HepG2 (cell line): Measurements from ENCODE around the gene ALKBH4. TPM values are rescaled to one million over a fixed set of nuclear protein-coding genes. Genes with fewer than 3 reads are reported as not detected.

Experiments
- ADNP ChIP-seq: sonication (generic); formaldehyde crosslinking; IDR thresholded peaks from 2 replicates; pipeline ENCODE4 v1.4.0; 2020; ENCODE audit warnings: missing genetic modification reagents
- AHR ChIP-seq: IDR thresholded peaks from 2 replicates; pipeline ENCODE4 v1.6.1; 2018; ENCODE audit warnings: missing genetic modification reagents, missing compliant biosample characterization
- BHLHE40 ChIP-seq: IDR thresholded peaks from 2 replicates; pipeline ENCODE4 v1.6.1; 2011; ENCODE audit warnings: low read length, improper control_type of control experiment
- CBFB ChIP-seq: sonication (generic); formaldehyde crosslinking; IDR thresholded peaks from 2 replicates; pipeline ENCODE4 v1.4.0; 2020; ENCODE audit warnings: missing genetic modification reagents
- CBX5 ChIP-seq: sonication (generic); formaldehyde crosslinking; IDR thresholded peaks from 2 replicates; pipeline ENCODE4 v1.4.0; 2020; ENCODE audit warnings: missing genetic modification reagents, borderline replicate concordance
- CSRNP2 ChIP-seq: sonication (generic); formaldehyde crosslinking; conservative IDR thresholded peaks from 2 replicates; pipeline ENCODE4 v1.8.0; 2022; ENCODE audit warnings: low read depth, missing genetic modification reagents
- EHMT2 ChIP-seq: fragments of 200-600 bp; sonication (generic); IDR thresholded peaks from 2 replicates; pipeline ENCODE4 v1.7.0; 2017; ENCODE audit warnings: antibody characterized with exemption, low read depth, low read length, borderline replicate concordance
- HDAC6 ChIP-seq: fragments of 200-600 bp; sonication (generic); IDR thresholded peaks from 2 replicates; pipeline ENCODE4 v1.7.0; 2017; ENCODE audit warnings: mild to moderate bottlenecking, antibody characterized with exemption, low read length, low read depth
- HOXA9 ChIP-seq: sonication (generic); formaldehyde crosslinking; IDR thresholded peaks from 2 replicates; pipeline ENCODE4 v1.8.1; 2022; ENCODE audit warnings: missing genetic modification reagents, mild to moderate bottlenecking, moderate library complexity, borderline replicate concordance
- IRF2 ChIP-seq: IDR thresholded peaks from 2 replicates; pipeline ENCODE4 v1.6.1; 2018; ENCODE audit warnings: missing genetic modification reagents, missing compliant biosample characterization
- NBN ChIP-seq: fragments of 450-650 bp; conservative IDR thresholded peaks from 2 replicates; pipeline ENCODE4 v1.6.1; 2017
- NFE2L1 ChIP-seq: sonication (generic); formaldehyde crosslinking; IDR thresholded peaks from 2 replicates; pipeline ENCODE4 v1.4.0; 2020; ENCODE audit warnings: missing genetic modification reagents, mild to moderate bottlenecking, borderline replicate concordance
- PHF20 ChIP-seq: sonication (generic); formaldehyde crosslinking; IDR thresholded peaks from 2 replicates; pipeline ENCODE4 v1.5.0; 2020; ENCODE audit warnings: mild to moderate bottlenecking, missing genetic modification reagents
- RORA ChIP-seq: sonication (generic); formaldehyde crosslinking; IDR thresholded peaks from 2 replicates; pipeline ENCODE4 v1.5.0; 2020; ENCODE audit warnings: mild to moderate bottlenecking, missing genetic modification reagents, moderate library complexity
- SAFB2 ChIP-seq: sonication (generic); formaldehyde crosslinking; IDR thresholded peaks from 2 replicates; pipeline ENCODE4 v1.5.1; 2020; ENCODE audit warnings: missing genetic modification reagents, low read depth, mild to moderate bottlenecking, borderline replicate concordance
- SCMH1 ChIP-seq: sonication (generic); formaldehyde crosslinking; IDR thresholded peaks from 2 replicates; pipeline ENCODE4 v1.9.0; 2021; ENCODE audit warnings: missing genetic modification reagents, mild to moderate bottlenecking, borderline replicate concordance
- SNAPC2 ChIP-seq: sonication (generic); formaldehyde crosslinking; IDR thresholded peaks from 2 replicates; pipeline ENCODE4 v1.8.1; 2022; ENCODE audit warnings: mild to moderate bottlenecking, missing genetic modification reagents
- SRY ChIP-seq: sonication (generic); formaldehyde crosslinking; IDR thresholded peaks from 2 replicates; pipeline ENCODE4 v1.8.0; 2022; ENCODE audit warnings: mild to moderate bottlenecking, missing genetic modification reagents
- TP53 ChIP-seq: sonication (generic); formaldehyde crosslinking; conservative IDR thresholded peaks from 2 replicates; pipeline ENCODE4 v1.4.0; 2020; ENCODE audit warnings: missing genetic modification reagents
- TRIM24 ChIP-seq: sonication (generic); formaldehyde crosslinking; IDR thresholded peaks from 2 replicates; pipeline ENCODE4 v1.8.0; 2022; ENCODE audit warnings: mild to moderate bottlenecking, missing genetic modification reagents
- U2AF1 ChIP-seq: fragments of 200-400 bp; formaldehyde crosslinking; optimal IDR thresholded peaks from 2 replicates; pipeline ENCODE3; 2017; ENCODE audit warnings: mild to moderate bottlenecking, low read depth, low read length
- ZBTB1 ChIP-seq: sonication (generic); formaldehyde crosslinking; IDR thresholded peaks from 2 replicates; pipeline ENCODE4 v1.4.0; 2020; ENCODE audit warnings: missing genetic modification reagents, borderline replicate concordance
- ZNF24 ChIP-seq: fragments of 450-650 bp; IDR thresholded peaks from 2 replicates; pipeline ENCODE4 v1.6.1; 2017; ENCODE audit warnings: antibody characterized with exemption, mild to moderate bottlenecking
- ZNF282 ChIP-seq: fragments of 450-650 bp; IDR thresholded peaks from 2 replicates; pipeline ENCODE4 v1.6.1; 2018; ENCODE audit not compliant: partially characterized antibody
- ZNF3 ChIP-seq: IDR thresholded peaks from 2 replicates; pipeline ENCODE4 v1.7.0; 2017; ENCODE audit warnings: inconsistent platforms
- ZNF510 ChIP-seq: sonication (generic); formaldehyde crosslinking; IDR thresholded peaks from 2 replicates; pipeline ENCODE4 v1.4.0; 2020; ENCODE audit warnings: low read depth, mild to moderate bottlenecking, missing genetic modification reagents
- ZSCAN20 ChIP-seq: sonication (generic); formaldehyde crosslinking; IDR thresholded peaks from 2 replicates; pipeline ENCODE4 v1.4.0; 2020; ENCODE audit warnings: missing genetic modification reagents, mild to moderate bottlenecking, borderline replicate concordance
- polyA plus RNA-seq, 8 experiments: library from polyadenylated mRNA; depleted of rRNA in 3 of 8; stranded (reverse) in 7 of 8; unstranded in 1 of 8; fragments of >200 nt; fragmentation: Illumina TruSeq in 4 of 8; extraction: Trizol in 4 of 8; gene quantifications; 2 replicates each; pipeline versions ENCODE4 v1.2.1 to v1.2.3, GENCODE V29; 2011 to 2016; ENCODE audit warnings: low read depth in 4 of 8, missing spikeins in 1 of 8, mixed read lengths in 1 of 8; ENCODE audit not compliant: insufficient read depth in 1 of 8
- total RNA-seq, 5 experiments: library from RNA; depleted of rRNA; stranded (reverse); fragments of >200 nt; fragmentation: Illumina TruSeq; extraction: Trizol; gene quantifications; 2 replicates each; pipeline ENCODE4 v1.2.3, GENCODE V29; 2016; ENCODE audit warnings: low read depth in 1 of 5
- TF ChIP-seq, protein P1 (sequence below): IDR thresholded peaks from 2 replicates; pipeline ENCODE4 v1.6.1; 2016
- TF ChIP-seq, protein P2 (sequence below): sonication (generic); formaldehyde crosslinking; IDR thresholded peaks from 2 replicates; pipeline ENCODE4 v1.4.0; 2020; ENCODE audit warnings: missing genetic modification reagents

Gene ALKBH4
- total and polyA plus RNA-seq, 2 of the 13 experiments (the other 11 are each of a cell fraction or from before 2014, with no cell fraction given): 2.6 to 8.8 TPM

DNA sequence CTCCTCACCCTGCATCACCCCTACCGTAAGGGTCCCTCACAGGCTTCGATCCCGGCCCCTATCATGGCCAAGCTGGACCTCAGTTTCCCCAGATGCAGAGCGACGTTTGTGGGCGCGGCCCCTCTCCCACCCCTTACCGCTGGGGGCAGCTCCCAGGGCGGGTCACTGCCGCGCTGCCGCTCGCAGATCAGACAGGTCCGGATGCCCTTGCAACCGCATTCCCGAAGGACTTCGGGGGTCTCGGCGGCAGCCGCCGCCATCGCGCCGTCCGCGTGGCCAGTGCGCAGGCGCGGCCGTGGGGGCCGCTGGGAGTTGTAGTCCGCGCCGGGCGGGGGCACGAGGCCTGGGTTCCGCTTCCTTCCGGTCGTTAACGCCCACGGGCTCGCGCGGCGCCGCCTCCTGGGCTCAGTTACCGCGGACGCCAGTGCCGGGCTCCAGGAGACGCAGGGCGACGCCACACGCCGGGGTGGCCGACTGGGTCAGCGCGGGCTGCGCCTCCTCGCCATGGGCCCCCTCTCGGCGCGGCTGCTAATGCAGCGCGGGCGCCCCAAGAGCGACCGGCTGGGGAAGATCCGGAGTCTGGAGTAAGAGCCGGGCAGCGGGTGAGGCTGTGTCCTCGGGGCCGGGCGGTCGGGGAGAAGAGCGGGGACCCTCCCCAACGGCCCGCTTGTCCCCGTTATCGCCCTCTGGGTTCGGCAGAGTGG is at the start of gene ALKBH4, which contains the start of gene LRWD1 (continued):
- TF ChIP-seq ZSCAN20 (CRISPR knock-in tag) (no peak), ADNP (CRISPR knock-in tag) (no peak), U2AF1 (no peak), RORA (CRISPR knock-in tag) (no peak), NBN (no peak), SCMH1 (CRISPR knock-in tag) (no peak), NFE2L1 (CRISPR knock-in tag) (0 out of 2 replicates have a peak, but pooled peaks have one; percentile 52), SRY (CRISPR knock-in tag) (peak; percentile 31; the same call in 1 of the 2 replicates), BHLHE40 (0 out of 2 replicates have a peak, but pooled peaks have one; percentile 37), ZNF24 (no peak), CSRNP2 (no peak), ZNF510 (CRISPR knock-in tag) (no peak), CBFB (CRISPR knock-in tag) (no peak), PHF20 (CRISPR knock-in tag) (peak; percentile 77), ZBTB1 (CRISPR knock-in tag) (no peak), HDAC6 (no peak), ZNF3 (CRISPR knock-in tag) (no peak), SNAPC2 (CRISPR knock-in tag) (no peak), IRF2 (peak; percentile 81; the same call in 1 of the 2 replicates), CBX5 (CRISPR knock-in tag) (no peak), TRIM24 (CRISPR knock-in tag) (no peak), HOXA9 (CRISPR knock-in tag) (peak; percentile 75; the same call in 1 of the 2 replicates), TP53 (CRISPR knock-in tag) (no peak; the same call in 1 of the 2 replicates), EHMT2 (no peak), ZNF282 (no peak), AHR (CRISPR knock-in tag) (no peak), SAFB2 (CRISPR knock-in tag) (peak; percentile 90)
- TF ChIP-seq, protein P1, sequence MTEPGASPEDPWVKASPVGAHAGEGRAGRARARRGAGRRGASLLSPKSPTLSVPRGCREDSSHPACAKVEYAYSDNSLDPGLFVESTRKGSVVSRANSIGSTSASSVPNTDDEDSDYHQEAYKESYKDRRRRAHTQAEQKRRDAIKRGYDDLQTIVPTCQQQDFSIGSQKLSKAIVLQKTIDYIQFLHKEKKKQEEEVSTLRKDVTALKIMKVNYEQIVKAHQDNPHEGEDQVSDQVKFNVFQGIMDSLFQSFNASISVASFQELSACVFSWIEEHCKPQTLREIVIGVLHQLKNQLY (CRISPR knock-in tag): no peak
- TF ChIP-seq, protein P2, sequence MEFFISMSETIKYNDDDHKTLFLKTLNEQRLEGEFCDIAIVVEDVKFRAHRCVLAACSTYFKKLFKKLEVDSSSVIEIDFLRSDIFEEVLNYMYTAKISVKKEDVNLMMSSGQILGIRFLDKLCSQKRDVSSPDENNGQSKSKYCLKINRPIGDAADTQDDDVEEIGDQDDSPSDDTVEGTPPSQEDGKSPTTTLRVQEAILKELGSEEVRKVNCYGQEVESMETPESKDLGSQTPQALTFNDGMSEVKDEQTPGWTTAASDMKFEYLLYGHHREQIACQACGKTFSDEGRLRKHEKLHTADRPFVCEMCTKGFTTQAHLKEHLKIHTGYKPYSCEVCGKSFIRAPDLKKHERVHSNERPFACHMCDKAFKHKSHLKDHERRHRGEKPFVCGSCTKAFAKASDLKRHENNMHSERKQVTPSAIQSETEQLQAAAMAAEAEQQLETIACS (CRISPR knock-in tag): peak; percentile 66
